Trophoblast cell (in vitro differentiated cells and primary cell): ENCODE measurements around the gene IL9R.
"Not testable (repeated sequence)": the region's sequence is repeated elsewhere in the genome, so short reads cannot be mapped to it uniquely, and the experiment has no call there.

ENCODE experiments used
- DNase-seq, 2 donors: peaks; one replicate each; pipeline ENCODE4 v3.0.0-alpha.2; 2016
- H2AFZ ChIP-seq: 2 replicates; pipeline ENCODE4 v1.6.1; 2013; ENCODE audit warnings: low read length, moderate library complexity, mild to moderate bottlenecking; ENCODE audit not compliant: insufficient read depth, poor library complexity
- H2AK5ac ChIP-seq: 2 replicates; pipeline ENCODE4 v1.6.1; 2013; ENCODE audit warnings: mild to moderate bottlenecking, low read length
- H2BK120ac ChIP-seq: 2 replicates; pipeline ENCODE4 v1.6.1; 2013; ENCODE audit warnings: low read length, mild to moderate bottlenecking, moderate library complexity; ENCODE audit not compliant: insufficient read depth, poor library complexity
- H2BK12ac ChIP-seq: 2 replicates; pipeline ENCODE4 v1.6.1; 2013; ENCODE audit warnings: mild to moderate bottlenecking, low read length, moderate library complexity
- H2BK5ac ChIP-seq: 2 replicates; pipeline ENCODE4 v1.6.1; 2013; ENCODE audit warnings: low read length, low read depth, moderate library complexity, mild to moderate bottlenecking; ENCODE audit not compliant: poor library complexity
- H3K14ac ChIP-seq: 2 replicates; pipeline ENCODE4 v1.6.1; 2013; ENCODE audit warnings: mild to moderate bottlenecking, low read length
- H3K18ac ChIP-seq: 2 replicates; pipeline ENCODE4 v1.6.1; 2013; ENCODE audit warnings: mild to moderate bottlenecking, low read length
- H3K23ac ChIP-seq: 2 replicates; pipeline ENCODE4 v1.6.1; 2013; ENCODE audit warnings: low read length
- H3K27ac ChIP-seq: 2 replicates; pipeline ENCODE4 v1.5.1; 2013; ENCODE audit warnings: low read depth, mild to moderate bottlenecking, inconsistent platforms, low read length, moderate library complexity
- H3K27me3 ChIP-seq: 2 replicates; pipeline ENCODE4 v1.6.1; 2013; ENCODE audit warnings: inconsistent platforms, mild to moderate bottlenecking, low read length, moderate library complexity; ENCODE audit not compliant: insufficient read depth
- H3K36me3 ChIP-seq, 2 experiments: 1 replicate in 1 of 2; 2 replicates in 1 of 2; pipeline ENCODE4 v1.6.1; 2013; ENCODE audit warnings: low read length in 2 of 2, mild to moderate bottlenecking in 2 of 2, moderate library complexity in 1 of 2; ENCODE audit not compliant: insufficient read depth in 2 of 2, control insufficient read depth in 1 of 2
- H3K4ac ChIP-seq: 2 replicates; pipeline ENCODE4 v1.6.1; 2013; ENCODE audit warnings: low read depth, mild to moderate bottlenecking, low read length, moderate library complexity
- H3K4me1 ChIP-seq, 2 experiments: 1 replicate in 1 of 2; 2 replicates in 1 of 2; pipeline ENCODE4 v1.6.1; 2013; ENCODE audit warnings: low read length in 2 of 2, mild to moderate bottlenecking in 2 of 2, moderate library complexity in 1 of 2; ENCODE audit not compliant: insufficient read depth in 2 of 2, control insufficient read depth in 1 of 2
- H3K4me2 ChIP-seq: 2 replicates; pipeline ENCODE4 v1.6.1; 2013; ENCODE audit warnings: inconsistent platforms, mild to moderate bottlenecking, low read length, moderate library complexity
- H3K4me3 ChIP-seq: 2 replicates; pipeline ENCODE4 v1.5.1; 2013; ENCODE audit warnings: mild to moderate bottlenecking, low read depth, low read length, inconsistent platforms
- H3K79me1 ChIP-seq: one replicate; pipeline ENCODE4 v1.6.1; 2013; ENCODE audit warnings: low read length
- H3K79me2 ChIP-seq: 2 replicates; pipeline ENCODE4 v1.6.1; 2013; ENCODE audit warnings: low read length, mild to moderate bottlenecking; ENCODE audit not compliant: control insufficient read depth, insufficient read depth, poor library complexity
- H3K9ac ChIP-seq: 2 replicates; pipeline ENCODE4 v1.6.1; 2013; ENCODE audit warnings: mild to moderate bottlenecking, low read length
- H3K9me3 ChIP-seq: 2 replicates; pipeline ENCODE4 v1.6.1; 2013; ENCODE audit warnings: low read depth, mild to moderate bottlenecking, control low read depth, inconsistent platforms, low read length; ENCODE audit not compliant: insufficient read depth
- H4K12ac ChIP-seq: 2 replicates; pipeline ENCODE4 v1.6.1; 2013; ENCODE audit warnings: low read depth, mild to moderate bottlenecking, low read length, moderate library complexity
- H4K8ac ChIP-seq: 2 replicates; pipeline ENCODE4 v1.6.1; 2013; ENCODE audit warnings: low read depth, mild to moderate bottlenecking, low read length, moderate library complexity
- H4K91ac ChIP-seq: one replicate; pipeline ENCODE4 v1.6.1; 2013; ENCODE audit warnings: low read depth, mild to moderate bottlenecking, low read length, moderate library complexity
- WGBS: extraction: QIAGEN DNeasy Blood & Tissue Kit; methylation state at CpG from one replicate; pipeline ENCODE4 v1.1.7; 2013; ENCODE audit warnings: missing lambda C conversion rate; ENCODE audit not compliant: insufficient read length, insufficient coverage; ENCODE audit errors: extremely low coverage; 5-methylcytosine and 5-hydroxymethylcytosine counted together

The IL9R gene

GRCh38 chrX:155983326-155983725 is 14.2 kb upstream of the IL9R start:
- Histone ChIP-seq H3K4ac (no peak overlapping the region), H2BK5ac (no peak overlapping the region), H3K14ac (no peak overlapping the region), H2BK12ac (no peak overlapping the region), H3K18ac (no peak overlapping the region), H3K9me3 (peaks cover 12% of the 10 kb centered on the region), H3K27ac (no peak overlapping the region), H3K4me2 (no peak overlapping the region), H3K79me1 (no peaks in the 10 kb centered on the region), H3K9ac (no peak overlapping the region), H2BK120ac (no peak overlapping the region), H3K27me3 (no peaks in the 10 kb centered on the region), H3K36me3 (no peaks in the 10 kb centered on the region), H2AFZ (no peak overlapping the region), H4K91ac (no peak overlapping the region), H3K23ac (no peak overlapping the region), H3K4me1 (no peaks in the 10 kb centered on the region), H3K4me3 (no peak overlapping the region), H3K79me2 (no peaks in the 10 kb centered on the region), H4K12ac (no peak overlapping the region), H2AK5ac (no peak overlapping the region), H4K8ac (no peak overlapping the region)
- no CpG with 5 or more reads among the region's 2 CpGs for WGBS
- no peak for DNase-seq

GRCh38 chrX:155985208-155985607 is 12.3 kb upstream of the IL9R start:
- Histone ChIP-seq H3K27ac (no peak overlapping the region), H3K4me1 (no peaks in the 10 kb centered on the region), H2BK12ac (no peak overlapping the region)

DNA sequence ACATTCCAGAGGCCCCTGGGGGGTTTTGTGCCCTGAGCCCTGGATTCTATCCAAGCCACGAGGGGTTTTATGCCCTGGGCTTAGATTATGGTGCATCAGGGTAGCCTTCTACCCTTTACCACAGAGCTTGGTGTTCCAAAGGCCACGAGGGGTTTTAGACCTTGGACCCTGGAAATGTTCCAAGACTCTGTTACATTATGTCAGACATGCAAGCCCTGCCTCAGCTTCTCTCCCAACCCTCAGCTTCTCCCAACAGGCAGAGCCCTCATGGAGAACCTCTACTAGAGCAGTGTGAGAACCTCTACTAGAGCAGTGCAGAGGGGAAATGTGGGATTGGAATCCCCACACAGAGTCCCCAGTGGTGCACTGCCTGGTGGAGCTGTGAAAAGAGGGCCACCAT is 10.5 kb upstream of the IL9R start:
- not testable (repeated sequence) for H2BK120ac ChIP-seq, H4K8ac ChIP-seq, H2BK12ac ChIP-seq, H3K4me1 ChIP-seq, H3K9ac ChIP-seq, H3K79me2 ChIP-seq, H3K14ac ChIP-seq, H3K27me3 ChIP-seq, H3K4ac ChIP-seq, H2AK5ac ChIP-seq, H2BK5ac ChIP-seq, H4K91ac ChIP-seq, H2AFZ ChIP-seq, H3K36me3 ChIP-seq, H3K18ac ChIP-seq, H3K4me2 ChIP-seq, H3K79me1 ChIP-seq, H4K12ac ChIP-seq, H3K23ac ChIP-seq, H3K27ac ChIP-seq, H3K4me3 ChIP-seq, DNase-seq
- peaks cover 11% of the 10 kb centered on the region for H3K9me3 ChIP-seq
- no CpG with 5 or more reads among the region's 2 CpGs for WGBS

More at GRCh38 chrX:155985208-155985607, 12.3 kb upstream of the IL9R start:
- Histone ChIP-seq H3K27me3 (no peaks in the 10 kb centered on the region), H4K8ac (no peak overlapping the region), H2AFZ (no peak overlapping the region), H3K79me2 (no peaks in the 10 kb centered on the region), H4K91ac (no peak overlapping the region), H2BK5ac (no peak overlapping the region), H3K4ac (no peak overlapping the region), H3K23ac (no peak overlapping the region), H3K79me1 (no peaks in the 10 kb centered on the region), H3K18ac (no peak overlapping the region), H2AK5ac (no peak overlapping the region), H3K4me2 (no peak overlapping the region), H3K14ac (no peak overlapping the region), H3K36me3 (no peaks in the 10 kb centered on the region), H3K9me3 (peaks cover 11% of the 10 kb centered on the region), H2BK120ac (no peak overlapping the region), H3K4me3 (no peak overlapping the region), H4K12ac (no peak overlapping the region), H3K9ac (no peak overlapping the region)
- WGBS: no CpG with 5 or more reads among the region's 2 CpGs
- no peak for DNase-seq

DNA sequence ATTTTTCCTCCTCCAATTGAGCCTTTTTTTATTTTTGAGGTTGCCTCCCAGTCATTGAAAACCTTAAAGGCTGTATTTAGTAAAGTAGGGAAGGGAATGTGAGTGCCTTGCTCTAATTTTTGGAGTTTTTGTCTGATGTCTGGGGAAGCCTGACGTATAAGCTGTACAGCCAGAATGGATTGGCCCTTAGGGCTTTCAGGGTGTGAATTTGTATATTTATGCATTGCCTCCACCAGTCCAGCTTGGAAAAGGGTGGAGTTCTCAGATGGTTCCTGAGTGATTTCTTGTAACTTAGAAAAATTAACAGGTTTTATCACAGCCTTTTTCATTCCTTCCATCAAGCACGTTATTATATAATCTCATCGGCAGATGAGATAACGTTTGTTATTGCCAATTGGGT is 8.6 kb upstream of the IL9R start:
- Histone ChIP-seq H2BK120ac (no peak overlapping the region), H3K9ac (no peak overlapping the region), H3K18ac (no peak overlapping the region), H3K4ac (no peak overlapping the region), H3K23ac (no peak overlapping the region), H3K27me3 (no peaks in the 10 kb centered on the region), H3K4me1 (no peaks in the 10 kb centered on the region), H2BK12ac (no peak overlapping the region), H3K36me3 (no peaks in the 10 kb centered on the region), H2BK5ac (no peak overlapping the region), H2AFZ (no peak overlapping the region), H3K14ac (no peak overlapping the region), H2AK5ac (no peak overlapping the region), H3K9me3 (peaks cover 7% of the 10 kb centered on the region), H3K79me2 (no peaks in the 10 kb centered on the region), H4K12ac (no peak overlapping the region), H3K79me1 (no peaks in the 10 kb centered on the region), H4K91ac (no peak overlapping the region), H4K8ac (no peak overlapping the region), H3K4me3 (no peak overlapping the region), H3K4me2 (no peak overlapping the region), H3K27ac (no peak overlapping the region)
- no CpG with 5 or more reads among the region's 4 CpGs for WGBS
- DNase-seq: no peak
